GM18861 (cell line): Measurements from ENCODE around the gene BMP6.
"Not testable (repeated sequence)": the region's sequence is repeated elsewhere in the genome, so short reads cannot be mapped to it uniquely, and the experiment has no call there.

Experiments
- ATAC-seq: cut with Tn5 transposase; IDR thresholded peaks from one replicate; pipeline ENCODE4 v1.9.1; 2021; ENCODE audit not compliant: unreplicated experiment

Gene BMP6

GRCh38 chr6:7880718-7881107, 154.8 kb downstream of the BMP6 start:
- ATAC-seq = no peak

GRCh38 chr6:7881765-7882500, 156.0 kb downstream of the BMP6 start:
- ATAC-seq = no peak

- no peak for ATAC-seq
These were observed 156.8 kb downstream of the BMP6 start for GRCh38 chr6:7882505-7883257.

- no peak for ATAC-seq
These were observed 157.5 kb downstream of the BMP6 start for GRCh38 chr6:7883381-7883780.

- no peak for ATAC-seq
These were observed 160.2 kb downstream of the BMP6 start for GRCh38 chr6:7886132-7886531.

GRCh38 chr6:7887278-7887991, 161.5 kb downstream of the BMP6 start:
- no peak for ATAC-seq

- ATAC-seq = no peak
These were observed 162.9 kb downstream of the BMP6 start for GRCh38 chr6:7888587-7889357.

GRCh38 chr6:7891078-7891872, 165.4 kb downstream of the BMP6 start:
- no peak for ATAC-seq

- ATAC-seq = not testable (repeated sequence)
These were observed 166.5 kb downstream of the BMP6 start for GRCh38 chr6:7892367-7892766.

GRCh38 chr6:7893342-7893741, 167.4 kb downstream of the BMP6 start:
- no peak for ATAC-seq

GRCh38 chr6:7894262-7895124, 168.6 kb downstream of the BMP6 start:
- no peak for ATAC-seq

GRCh38 chr6:7895125-7895423, 169.2 kb downstream of the BMP6 start:
- ATAC-seq = no peak

- no peak for ATAC-seq
These were observed 170.6 kb downstream of the BMP6 start for GRCh38 chr6:7896465-7896987.

GRCh38 chr6:7897461-7898192, 171.7 kb downstream of the BMP6 start:
- peak; percentile 49 for ATAC-seq

- ATAC-seq = not testable (repeated sequence)
These were observed 172.3 kb downstream of the BMP6 start for GRCh38 chr6:7898193-7898586.

GRCh38 chr6:7899101-7899888, 173.4 kb downstream of the BMP6 start:
- peak; percentile 75 for ATAC-seq

- no peak for ATAC-seq
These were observed 174.0 kb downstream of the BMP6 start for GRCh38 chr6:7899889-7900213.

GRCh38 chr6:7900621-7901020, 174.7 kb downstream of the BMP6 start:
- ATAC-seq = no peak
